ENCODE data around the gene CCNQ.

Gene CCNQ

GRCh38 chrX:153628665-153629064, 29.7 kb upstream of the CCNQ start:
- Histone ChIP-seq H3K4me3 (ENCODE audit: low read depth, low read length) (no peak overlapping the region), H3K9ac (no peak overlapping the region), H3K79me2 (no peaks in the 10 kb centered on the region), H3K27me3 (ENCODE audit: control insufficient read depth, insufficient read depth, low read length) (no peaks in the 10 kb centered on the region), H3K27ac (no peak overlapping the region), H3K36me3 (ENCODE audit: control insufficient read depth, insufficient read depth, low read length) (no peaks in the 10 kb centered on the region), H3K9me3 (ENCODE audit: control insufficient read depth, low read length) (no peaks in the 10 kb centered on the region), H3K4me1 (no peaks in the 10 kb centered on the region), H2AFZ (no peak overlapping the region), H3K4me2 (ENCODE audit: low read length) (no peak overlapping the region)
- TF ChIP-seq, protein P1, sequence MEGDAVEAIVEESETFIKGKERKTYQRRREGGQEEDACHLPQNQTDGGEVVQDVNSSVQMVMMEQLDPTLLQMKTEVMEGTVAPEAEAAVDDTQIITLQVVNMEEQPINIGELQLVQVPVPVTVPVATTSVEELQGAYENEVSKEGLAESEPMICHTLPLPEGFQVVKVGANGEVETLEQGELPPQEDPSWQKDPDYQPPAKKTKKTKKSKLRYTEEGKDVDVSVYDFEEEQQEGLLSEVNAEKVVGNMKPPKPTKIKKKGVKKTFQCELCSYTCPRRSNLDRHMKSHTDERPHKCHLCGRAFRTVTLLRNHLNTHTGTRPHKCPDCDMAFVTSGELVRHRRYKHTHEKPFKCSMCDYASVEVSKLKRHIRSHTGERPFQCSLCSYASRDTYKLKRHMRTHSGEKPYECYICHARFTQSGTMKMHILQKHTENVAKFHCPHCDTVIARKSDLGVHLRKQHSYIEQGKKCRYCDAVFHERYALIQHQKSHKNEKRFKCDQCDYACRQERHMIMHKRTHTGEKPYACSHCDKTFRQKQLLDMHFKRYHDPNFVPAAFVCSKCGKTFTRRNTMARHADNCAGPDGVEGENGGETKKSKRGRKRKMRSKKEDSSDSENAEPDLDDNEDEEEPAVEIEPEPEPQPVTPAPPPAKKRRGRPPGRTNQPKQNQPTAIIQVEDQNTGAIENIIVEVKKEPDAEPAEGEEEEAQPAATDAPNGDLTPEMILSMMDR (IDR thresholded peaks at IDR 0.05): no peak

- no peak overlapping the region for H3K9ac ChIP-seq
- TF ChIP-seq, protein P1 (IDR thresholded peaks at IDR 0.05): no peak
- H3K4me3 ChIP-seq (ENCODE audit: low read depth, low read length): no peak overlapping the region
- no peaks in the 10 kb centered on the region for H3K36me3 ChIP-seq (ENCODE audit: control insufficient read depth, insufficient read depth, low read length)
- no peaks in the 10 kb centered on the region for H3K27me3 ChIP-seq (ENCODE audit: control insufficient read depth, insufficient read depth, low read length)
- H3K9me3 ChIP-seq (ENCODE audit: control insufficient read depth, low read length): no peaks in the 10 kb centered on the region
- H3K4me1 ChIP-seq: no peaks in the 10 kb centered on the region
- H3K79me2 ChIP-seq: no peaks in the 10 kb centered on the region
- no peak overlapping the region for H3K4me2 ChIP-seq (ENCODE audit: low read length)
- no peak overlapping the region for H2AFZ ChIP-seq
- H3K27ac ChIP-seq: no peak overlapping the region
These were observed 29.2 kb upstream of the CCNQ start for GRCh38 chrX:153628129-153628528.

DNA sequence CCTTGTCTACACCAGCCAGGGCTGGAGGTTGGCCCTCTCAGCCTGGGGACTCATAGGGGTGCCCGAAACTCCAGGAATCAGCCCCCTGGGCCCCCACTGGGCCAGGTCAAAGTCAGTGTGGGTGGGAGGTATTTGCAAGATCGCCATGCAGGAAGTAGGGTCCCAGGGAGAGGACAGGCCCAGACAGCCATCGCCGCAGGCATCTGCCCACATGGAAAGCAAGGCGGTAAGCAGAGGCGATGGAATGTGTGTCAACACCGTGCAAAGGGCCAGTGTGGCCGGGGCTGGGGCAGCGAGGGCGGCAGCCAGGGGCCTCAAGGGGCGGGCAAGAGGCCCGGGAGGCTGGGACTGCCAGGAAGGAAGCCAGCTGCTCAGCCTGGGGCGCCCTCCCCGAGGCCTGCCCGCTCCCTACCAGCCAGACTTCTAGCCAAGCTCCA, 28.8 kb upstream of the CCNQ start:
- H3K27ac ChIP-seq: no peak overlapping the region
- no peak overlapping the region for H3K4me3 ChIP-seq (ENCODE audit: low read depth, low read length)
- H3K79me2 ChIP-seq: no peaks in the 10 kb centered on the region
- no peaks in the 10 kb centered on the region for H3K27me3 ChIP-seq (ENCODE audit: control insufficient read depth, insufficient read depth, low read length)
- H3K9ac ChIP-seq: no peak overlapping the region
- no peaks in the 10 kb centered on the region for H3K36me3 ChIP-seq (ENCODE audit: control insufficient read depth, insufficient read depth, low read length)
- H3K9me3 ChIP-seq (ENCODE audit: control insufficient read depth, low read length): no peaks in the 10 kb centered on the region
- no peak overlapping the region for H3K4me2 ChIP-seq (ENCODE audit: low read length)
- H3K4me1 ChIP-seq: no peaks in the 10 kb centered on the region
- no peak overlapping the region for H2AFZ ChIP-seq
- TF ChIP-seq, protein P1 (IDR thresholded peaks at IDR 0.05): no peak

DNA sequence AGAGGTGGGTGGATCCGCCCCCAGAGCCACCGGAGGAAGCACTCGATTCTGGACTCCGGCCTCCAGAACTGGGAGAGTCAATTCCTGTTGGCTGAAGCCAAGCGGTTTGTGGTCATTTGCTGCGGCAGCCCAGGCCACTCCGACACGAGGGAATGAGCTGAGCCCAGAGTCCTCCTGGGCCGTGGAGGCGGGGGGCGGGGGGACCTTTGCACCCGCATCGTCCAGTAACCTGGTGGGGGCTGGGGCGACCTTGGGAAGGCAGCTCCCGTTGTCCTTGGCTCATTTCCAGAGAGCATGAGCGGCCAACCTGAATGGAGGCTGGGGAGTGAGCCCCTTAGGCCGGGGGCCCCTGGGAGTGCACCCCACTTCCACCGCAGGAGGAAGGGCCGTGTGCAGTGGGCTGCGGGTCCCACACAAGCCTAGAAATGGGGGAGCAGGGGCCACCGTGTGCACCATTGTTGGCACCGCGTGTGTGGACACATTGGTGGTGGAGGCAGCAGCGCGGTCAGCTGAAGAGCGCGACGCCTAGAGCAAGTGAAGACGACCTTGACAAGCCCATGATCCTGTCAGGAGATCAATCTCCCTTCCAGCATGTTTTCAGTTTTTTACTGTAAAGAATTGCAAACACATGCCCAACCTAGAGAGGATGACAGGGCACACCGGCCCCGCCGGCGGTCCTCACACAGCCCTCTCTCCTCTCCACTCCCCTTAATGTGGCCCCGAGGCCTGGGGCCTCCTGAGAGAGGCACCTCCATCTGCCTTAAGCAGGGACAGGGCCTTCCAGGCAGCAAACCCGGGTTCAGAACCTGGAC, 28.1 kb upstream of the CCNQ start:
- Histone ChIP-seq H3K4me3 (ENCODE audit: low read depth, low read length) (no peak overlapping the region), H3K27ac (no peak overlapping the region), H2AFZ (no peak overlapping the region), H3K4me2 (ENCODE audit: low read length) (no peak overlapping the region), H3K4me1 (no peaks in the 10 kb centered on the region), H3K27me3 (ENCODE audit: control insufficient read depth, insufficient read depth, low read length) (no peaks in the 10 kb centered on the region), H3K9ac (no peak overlapping the region), H3K36me3 (ENCODE audit: control insufficient read depth, insufficient read depth, low read length) (no peaks in the 10 kb centered on the region), H3K79me2 (no peaks in the 10 kb centered on the region), H3K9me3 (ENCODE audit: control insufficient read depth, low read length) (no peaks in the 10 kb centered on the region)
- TF ChIP-seq, protein P1 (IDR thresholded peaks at IDR 0.05): no peak
